GM12892 (cell line): ENCODE results near the gene TOP2B.
A peak's percentile ranks its signal among the peaks of the same experiment; 100 is the strongest.

Experiments used
- DNase-seq: peaks from one replicate; pipeline ENCODE4 v3.0.0; 2011; ENCODE audit not compliant: insufficient read length
- FAIRE-seq: peaks from 2 replicates; lab custom pipeline; 2011; peaks lifted over from hg19 to GRCh38; lab: Jason Lieb, UNC
- POLR2A ChIP-seq: IDR thresholded peaks from 2 replicates; pipeline ENCODE4 v1.6.1; 2011; ENCODE audit warnings: low read depth, low read length, control low read depth
- POLR2AphosphoS5 ChIP-seq: IDR thresholded peaks from 2 replicates; pipeline ENCODE4 v1.6.1; 2011; ENCODE audit warnings: low read depth, low read length, control low read depth
- TAF1 ChIP-seq: IDR thresholded peaks from 2 replicates; pipeline ENCODE4 v1.6.1; 2011; ENCODE audit warnings: low read depth, mild to moderate bottlenecking, control low read depth, low read length, borderline replicate concordance

Gene TOP2B

GRCh38 chr3:25653322-25653721, 11.4 kb downstream of the TOP2B start:
- FAIRE-seq (no peak), DNase-seq (no peak)
- TF ChIP-seq TAF1 (no peak), POLR2A (no peak), POLR2AphosphoS5 (no peak)

- no peak for TF ChIP-seq TAF1
- TF ChIP-seq POLR2AphosphoS5: no peak
- no peak for TF ChIP-seq POLR2A
- DNase-seq: no peak
- FAIRE-seq: no peak
Observed at GRCh38 chr3:25652921-25653320, 11.8 kb downstream of the TOP2B start.

- no peak for FAIRE-seq
- TF ChIP-seq POLR2AphosphoS5 (no peak), POLR2A (no peak), TAF1 (no peak)
- DNase-seq: no peak
Observed at GRCh38 chr3:25648925-25649830, 15.5 kb downstream of the TOP2B start.

GRCh38 chr3:25648107-25648535, 16.6 kb downstream of the TOP2B start:
- no peak for DNase-seq
- TF ChIP-seq TAF1 (no peak), POLR2AphosphoS5 (no peak), POLR2A (no peak)
- peak; percentile 97 for FAIRE-seq

- TF ChIP-seq TAF1 (no peak), POLR2AphosphoS5 (no peak), POLR2A (no peak)
- DNase-seq: no peak
- no peak for FAIRE-seq
Observed at GRCh38 chr3:25635038-25635437, 29.7 kb downstream of the TOP2B start.

- no peak for FAIRE-seq
- TF ChIP-seq POLR2AphosphoS5 (no peak), TAF1 (no peak), POLR2A (no peak)
- no peak for DNase-seq
Observed at GRCh38 chr3:25633919-25634318, 30.8 kb downstream of the TOP2B start.

GRCh38 chr3:25631989-25632388, 32.7 kb downstream of the TOP2B start:
- DNase-seq: no peak
- TF ChIP-seq POLR2A (no peak), POLR2AphosphoS5 (no peak), TAF1 (no peak)
- FAIRE-seq: no peak

GRCh38 chr3:25621087-25621486, 43.6 kb downstream of the TOP2B start:
- DNase-seq (no peak), FAIRE-seq (no peak)
- no peak for TF ChIP-seq TAF1
- no peak for TF ChIP-seq POLR2AphosphoS5
- TF ChIP-seq POLR2A: no peak

- no peak for DNase-seq
- TF ChIP-seq POLR2AphosphoS5 (no peak), POLR2A (no peak), TAF1 (no peak)
- no peak for FAIRE-seq
Observed at GRCh38 chr3:25620493-25620892, 44.2 kb downstream of the TOP2B start.

- FAIRE-seq: no peak
- no peak for DNase-seq
- TF ChIP-seq TAF1 (no peak), POLR2A (no peak), POLR2AphosphoS5 (no peak)
Observed at GRCh38 chr3:25619382-25619781, 45.3 kb downstream of the TOP2B start.

GRCh38 chr3:25618028-25618427, 46.7 kb downstream of the TOP2B start:
- DNase-seq (no peak), FAIRE-seq (no peak)
- TF ChIP-seq POLR2AphosphoS5 (no peak), POLR2A (no peak), TAF1 (no peak)

GRCh38 chr3:25611193-25611592, 53.5 kb downstream of the TOP2B start:
- TF ChIP-seq POLR2A: no peak
- no peak for TF ChIP-seq TAF1
- no peak for TF ChIP-seq POLR2AphosphoS5
- DNase-seq: no peak
- FAIRE-seq: no peak

- TF ChIP-seq POLR2A (no peak), POLR2AphosphoS5 (no peak), TAF1 (no peak)
- DNase-seq: no peak
- FAIRE-seq: no peak
Observed at GRCh38 chr3:25610779-25611178, 53.9 kb downstream of the TOP2B start.

GRCh38 chr3:25610167-25610566, 54.5 kb downstream of the TOP2B start:
- FAIRE-seq (no peak), DNase-seq (no peak)
- no peak for TF ChIP-seq TAF1
- no peak for TF ChIP-seq POLR2AphosphoS5
- no peak for TF ChIP-seq POLR2A
